Measurements from ENCODE around the gene SLC22A17. TPM values are rescaled to one million over a fixed set of nuclear protein-coding genes. Genes with fewer than 3 reads are reported as not detected.

The SLC22A17 gene
- polyA plus RNA-seq, 3 donors from 2014 or later: 0.18 TPM; not detected in 2

GRCh38 chr14:23299211-23299957 lies 53.3 kb downstream of the SLC22A17 start:
- DNase-seq: peak; percentile 19 to 27 (median 26)
- H3K4me1 Mint-ChIP-seq: peaks cover 30 to 46% of the 10 kb centered on the region in 2 donors
- peaks cover 0 to 4% (median 0%) of the 10 kb centered on the region in 3 donors for H3K36me3 Mint-ChIP-seq
- no peaks in the 10 kb centered on the region for H3K9me3 Mint-ChIP-seq
- peak overlapping the region; percentile 11 to 62 (median 61) for H3K4me3 Mint-ChIP-seq
- H3K27ac Mint-ChIP-seq: peak overlapping the region in 4 of 6 donors; percentile 87 to 99 (median 92)
- H3K27me3 Mint-ChIP-seq (ENCODE audit: low read depth in 3 of 3): peaks cover 12 to 17% (median 16%) of the 10 kb centered on the region in 3 donors

GRCh38 chr14:23297611-23298277 lies 54.9 kb downstream of the SLC22A17 start:
- peaks cover 0 to 4% (median 0%) of the 10 kb centered on the region in 3 donors for H3K36me3 Mint-ChIP-seq
- DNase-seq: no peak
- no peak overlapping the region for H3K4me3 Mint-ChIP-seq
- H3K27me3 Mint-ChIP-seq (ENCODE audit: low read depth in 3 of 3): peaks cover 14 to 24% (median 20%) of the 10 kb centered on the region in 3 donors
- peaks cover 24 to 39% of the 10 kb centered on the region in 2 donors for H3K4me1 Mint-ChIP-seq
- H3K9me3 Mint-ChIP-seq: no peaks in the 10 kb centered on the region
- H3K27ac Mint-ChIP-seq: peak overlapping the region in 2 of 6 donors; percentile 45 to 53

GRCh38 chr14:23297096-23297495 lies 55.6 kb downstream of the SLC22A17 start:
- Mint-ChIP-seq H3K36me3 (peaks cover 0 to 4% (median 0%) of the 10 kb centered on the region in 3 donors), H3K4me1 (peaks cover 21 to 35% of the 10 kb centered on the region in 2 donors), H3K9me3 (no peaks in the 10 kb centered on the region), H3K4me3 (no peak overlapping the region), H3K27ac (peak overlapping the region in 3 of 6 donors; percentile 37 to 58 (median 49)), H3K27me3 (ENCODE audit: low read depth in 3 of 3) (peaks cover 11 to 19% (median 18%) of the 10 kb centered on the region in 3 donors)
- DNase-seq: no peak

Other genes starting within 250 kb of the SLC22A17 start
- not detected for gene CIROP, start 247.9 kb downstream of the SLC22A17 start, polyA plus RNA-seq
- gene CEBPE, start 233.6 kb downstream of the SLC22A17 start, polyA plus RNA-seq: not detected
- gene SLC7A8, start 169.2 kb downstream of the SLC22A17 start, polyA plus RNA-seq: under 1 TPM in 1 of 3 donors, not detected in 2; 0.45 TPM
- gene RNF212B, start 115.0 kb downstream of the SLC22A17 start, polyA plus RNA-seq: not detected
- 1 to 10 TPM; 1.2 to 4.9 (median 2.1) TPM for gene HOMEZ, start 66.8 kb downstream of the SLC22A17 start, polyA plus RNA-seq
- gene PPP1R3E, start 50.0 kb downstream of the SLC22A17 start, polyA plus RNA-seq: 1 to 10 TPM in 2 of 3 donors, not detected in 1; 1.4 to 2.0 TPM
- gene BCL2L2, start 46.1 kb downstream of the SLC22A17 start, polyA plus RNA-seq: 1 to 10 TPM in 1 of 3 donors, under 1 TPM in 2; 0.07 to 1.2 (median 0.69) TPM
- gene PABPN1, start 31.4 kb downstream of the SLC22A17 start, polyA plus RNA-seq: 100 to 1,000 TPM in 2 of 3 donors, 10 to 100 TPM in 1; 86.2 to 114 (median 113) TPM
- gene EFS, start 12.3 kb upstream of the SLC22A17 start, polyA plus RNA-seq: not detected
- gene IL25, start 19.9 kb upstream of the SLC22A17 start, polyA plus RNA-seq: not detected
- gene CMTM5, start 24.2 kb upstream of the SLC22A17 start, polyA plus RNA-seq: 1 to 10 TPM in 1 of 3 donors, under 1 TPM in 1, not detected in 1; 0.27 to 4.0 TPM
- gene MYH6, start 55.4 kb upstream of the SLC22A17 start, polyA plus RNA-seq: not detected
- gene MYH7, start 82.8 kb upstream of the SLC22A17 start, polyA plus RNA-seq: not detected
- 10 to 100 TPM; 52.3 to 84.8 (median 81.5) TPM for gene NGDN, start 116.8 kb upstream of the SLC22A17 start, polyA plus RNA-seq
- under 1 TPM in 1 of 3 donors, not detected in 2; 0.12 TPM for gene ZFHX2, start 198.9 kb upstream of the SLC22A17 start, polyA plus RNA-seq
- gene THTPA, start 203.4 kb upstream of the SLC22A17 start, polyA plus RNA-seq: 10 to 100 TPM; 17.5 to 20.6 (median 19.5) TPM
- 10 to 100 TPM; 62.9 to 80.7 (median 64.4) TPM for gene AP1G2, start 214.9 kb upstream of the SLC22A17 start, polyA plus RNA-seq
- under 1 TPM in 1 of 3 donors, not detected in 2; 0.10 TPM for gene JPH4, start 225.9 kb upstream of the SLC22A17 start, polyA plus RNA-seq

All from immature natural killer cell (primary cell).